Activated CD4-positive, alpha-beta memory T cell treated with anti-CD3 and anti-CD28 coated beads, Interleukin-2, amount 10 ng/mL, durations not matched to agents 7 days and 5 days (primary cell): ENCODE results near the gene FCGR1A. TPM values are rescaled to one million over a fixed set of nuclear protein-coding genes. Genes with fewer than 3 reads are reported as not detected.
"Not testable (repeated sequence)": the region's sequence is repeated elsewhere in the genome, so short reads cannot be mapped to it uniquely, and the experiment has no call there.

Source experiments
- CTCF ChIA-PET: fragments of 350-600 bp; sonication (Branson Sonifier 250); formaldehyde crosslinking; loops from one replicate; lab custom pipeline; 2021; ENCODE audit warnings: antibody characterized with exemption, inconsistent platforms; lab: Charles Lee
- POLR2A ChIA-PET: fragments of 350-600 bp; sonication (Branson Sonifier 250); formaldehyde crosslinking; loops from one replicate; lab custom pipeline; 2021; ENCODE audit warnings: antibody characterized with exemption; lab: Charles Lee
- DNase-seq: peaks from one replicate; pipeline ENCODE4 v3.0.0-alpha.2; 2020
- H3K27ac Mint-ChIP-seq: one replicate; pipeline ENCODE4 v1.8.0; 2021; ENCODE audit warnings: mild to moderate bottlenecking, mixed read lengths
- H3K27me3 Mint-ChIP-seq: one replicate; pipeline ENCODE4 v1.8.0; 2021; ENCODE audit warnings: mixed read lengths
- H3K36me3 Mint-ChIP-seq: one replicate; pipeline ENCODE4 v1.8.0; 2021; ENCODE audit warnings: low read depth, mixed read lengths
- H3K4me1 Mint-ChIP-seq: one replicate; pipeline ENCODE4 v1.8.0; 2021; ENCODE audit warnings: mixed read lengths
- H3K4me3 Mint-ChIP-seq: one replicate; pipeline ENCODE4 v1.8.0; 2021; ENCODE audit warnings: mild to moderate bottlenecking, mixed read lengths
- H3K9me3 Mint-ChIP-seq: one replicate; pipeline ENCODE4 v1.8.0; 2021; ENCODE audit warnings: mixed read lengths
- total RNA-seq, 2 experiments: library from RNA; stranded (reverse); gene quantifications; one replicate each; pipeline ENCODE4 v1.2.3, GENCODE V29; 2021

FCGR1A gene
- total RNA-seq, 2 experiments from 2014 or later: 0.58 to 1.1 TPM

GRCh38 chr1:149762294-149762693 is 20.2 kb upstream of the FCGR1A start:
- H3K4me1 Mint-ChIP-seq, H3K27ac Mint-ChIP-seq, H3K27me3 Mint-ChIP-seq, H3K4me3 Mint-ChIP-seq, POLR2A ChIA-PET, DNase-seq, H3K36me3 Mint-ChIP-seq, CTCF ChIA-PET, H3K9me3 Mint-ChIP-seq: not testable (repeated sequence)

GRCh38 chr1:149764087-149764800 is 18.2 kb upstream of the FCGR1A start:
- POLR2A ChIA-PET, DNase-seq, H3K4me1 Mint-ChIP-seq, H3K36me3 Mint-ChIP-seq, H3K27me3 Mint-ChIP-seq, CTCF ChIA-PET, H3K4me3 Mint-ChIP-seq, H3K9me3 Mint-ChIP-seq, H3K27ac Mint-ChIP-seq: not testable (repeated sequence)

GRCh38 chr1:149766241-149766640 is 16.3 kb upstream of the FCGR1A start:
- H3K36me3 Mint-ChIP-seq, H3K9me3 Mint-ChIP-seq, DNase-seq, H3K4me3 Mint-ChIP-seq, H3K27ac Mint-ChIP-seq, POLR2A ChIA-PET, H3K4me1 Mint-ChIP-seq, H3K27me3 Mint-ChIP-seq, CTCF ChIA-PET: not testable (repeated sequence)

GRCh38 chr1:149769216-149769615 is 13.3 kb upstream of the FCGR1A start:
- H3K36me3 Mint-ChIP-seq, H3K27me3 Mint-ChIP-seq, H3K4me3 Mint-ChIP-seq, H3K27ac Mint-ChIP-seq, H3K4me1 Mint-ChIP-seq, POLR2A ChIA-PET, CTCF ChIA-PET, H3K9me3 Mint-ChIP-seq, DNase-seq: not testable (repeated sequence)

GRCh38 chr1:149770661-149771060 is 11.8 kb upstream of the FCGR1A start:
- CTCF ChIA-PET, H3K4me3 Mint-ChIP-seq, H3K27me3 Mint-ChIP-seq, H3K9me3 Mint-ChIP-seq, H3K36me3 Mint-ChIP-seq, DNase-seq, POLR2A ChIA-PET, H3K27ac Mint-ChIP-seq: not testable (repeated sequence)
- H3K4me1 Mint-ChIP-seq: peaks cover 11% of the 10 kb centered on the region

- CTCF ChIA-PET, POLR2A ChIA-PET, H3K27ac Mint-ChIP-seq, H3K36me3 Mint-ChIP-seq, DNase-seq, H3K9me3 Mint-ChIP-seq, H3K4me3 Mint-ChIP-seq, H3K27me3 Mint-ChIP-seq: not testable (repeated sequence)
- peaks cover 14% of the 10 kb centered on the region for H3K4me1 Mint-ChIP-seq
Observed at GRCh38 chr1:149771653-149772425, 10.7 kb upstream of the FCGR1A start.

- H3K27me3 Mint-ChIP-seq, H3K27ac Mint-ChIP-seq, H3K36me3 Mint-ChIP-seq, H3K9me3 Mint-ChIP-seq, CTCF ChIA-PET, POLR2A ChIA-PET, DNase-seq, H3K4me3 Mint-ChIP-seq: not testable (repeated sequence)
- H3K4me1 Mint-ChIP-seq: peaks cover 11% of the 10 kb centered on the region
Observed at GRCh38 chr1:149775510-149776147, 6.9 kb upstream of the FCGR1A start.

- H3K27ac Mint-ChIP-seq, H3K4me3 Mint-ChIP-seq, H3K9me3 Mint-ChIP-seq, CTCF ChIA-PET, DNase-seq, H3K36me3 Mint-ChIP-seq, H3K27me3 Mint-ChIP-seq, POLR2A ChIA-PET: not testable (repeated sequence)
- peaks cover 15% of the 10 kb centered on the region for H3K4me1 Mint-ChIP-seq
Observed at GRCh38 chr1:149777084-149777483, 5.4 kb upstream of the FCGR1A start.

- DNase-seq, H3K4me3 Mint-ChIP-seq, H3K27me3 Mint-ChIP-seq, POLR2A ChIA-PET, H3K36me3 Mint-ChIP-seq, CTCF ChIA-PET, H3K9me3 Mint-ChIP-seq, H3K27ac Mint-ChIP-seq: not testable (repeated sequence)
- peaks cover 15% of the 10 kb centered on the region for H3K4me1 Mint-ChIP-seq
Observed at GRCh38 chr1:149778313-149778712, 4.2 kb upstream of the FCGR1A start.

- H3K4me1 Mint-ChIP-seq, H3K36me3 Mint-ChIP-seq, H3K27me3 Mint-ChIP-seq, H3K9me3 Mint-ChIP-seq, CTCF ChIA-PET, POLR2A ChIA-PET, H3K4me3 Mint-ChIP-seq, DNase-seq, H3K27ac Mint-ChIP-seq: not testable (repeated sequence)
Observed at GRCh38 chr1:149781413-149781984, 995 bp upstream of the FCGR1A start.

GRCh38 chr1:149783289-149783688 is 795 bp downstream of the FCGR1A start:
- H3K27me3 Mint-ChIP-seq, H3K36me3 Mint-ChIP-seq, DNase-seq, H3K27ac Mint-ChIP-seq, H3K4me3 Mint-ChIP-seq, H3K9me3 Mint-ChIP-seq, POLR2A ChIA-PET, CTCF ChIA-PET, H3K4me1 Mint-ChIP-seq: not testable (repeated sequence)

GRCh38 chr1:149783868-149784267 is 1.4 kb downstream of the FCGR1A start:
- H3K36me3 Mint-ChIP-seq, H3K9me3 Mint-ChIP-seq, H3K4me1 Mint-ChIP-seq, CTCF ChIA-PET, POLR2A ChIA-PET, H3K27ac Mint-ChIP-seq, H3K4me3 Mint-ChIP-seq, H3K27me3 Mint-ChIP-seq, DNase-seq: not testable (repeated sequence)

- DNase-seq, H3K4me1 Mint-ChIP-seq, H3K9me3 Mint-ChIP-seq, H3K27ac Mint-ChIP-seq, H3K4me3 Mint-ChIP-seq, H3K36me3 Mint-ChIP-seq, H3K27me3 Mint-ChIP-seq, CTCF ChIA-PET, POLR2A ChIA-PET: not testable (repeated sequence)
Observed at GRCh38 chr1:149787688-149788451, 5.4 kb downstream of the FCGR1A start.
